Left ventricle myocardium inferior (tissue), 1 donor: ENCODE results near the gene PTPRR. TPM values are rescaled to one million over a fixed set of nuclear protein-coding genes. Genes with fewer than 3 reads are reported as not detected.
A peak's percentile ranks its signal among the peaks of the same experiment; 100 is the strongest.

Experiments
- DNase-seq: peaks from one replicate; pipeline ENCODE4 v3.0.0-alpha.2; 2020
- H3K27ac ChIP-seq: fragments of 200-600 bp; replicated peaks from 2 replicates; pipeline ENCODE4 v1.8.0; 2021
- H3K27me3 ChIP-seq: fragments of 200-600 bp; 2 replicates; pipeline ENCODE4 v1.8.0; 2021; ENCODE audit warnings: low read depth
- H3K36me3 ChIP-seq: fragments of 200-600 bp; 2 replicates; pipeline ENCODE4 v1.8.0; 2021
- H3K4me1 ChIP-seq: fragments of 200-600 bp; 2 replicates; pipeline ENCODE4 v1.8.0; 2021
- H3K4me3 ChIP-seq: fragments of 200-600 bp; 2 replicates; pipeline ENCODE4 v1.8.0; 2021; ENCODE audit warnings: mild to moderate bottlenecking, moderate library complexity
- H3K9me3 ChIP-seq: fragments of 200-600 bp; replicated peaks from 2 replicates; pipeline ENCODE4 v1.8.0; 2021
- CTCF ChIP-seq: fragments of 200-600 bp; IDR thresholded peaks from 2 replicates; pipeline ENCODE4 v1.8.0; 2021; ENCODE audit warnings: antibody characterized with exemption, mild to moderate bottlenecking, borderline replicate concordance
- intact Hi-C: fragments of 100-400 bp; cut with micrococcal nuclease; formaldehyde crosslinking; loops from one replicate; pipeline ENCODE4 v1.11.0; 2022
- total RNA-seq: library from RNA; stranded (reverse); fragmentation: NEBNext Ultra II Directional; extraction: Animal tissue kit (Norgen Biotek cat#: 25700); gene quantifications from one replicate; pipeline ENCODE4 v1.2.1, GENCODE V29; 2021
- donor health status: DM: no; HTN: yes; CAD: no; lungs with severe emphysema.

PTPRR gene
- total RNA-seq, 1 donor from 2014 or later = 1.3 TPM

GRCh38 chr12:70661466-70662161, 258.9 kb downstream of the PTPRR start:
- Histone ChIP-seq H3K27ac (peak overlapping the region; percentile 61), H3K4me3 (no peak overlapping the region)

GRCh38 chr12:70660620-70661219, 259.8 kb downstream of the PTPRR start:
- intact Hi-C loops = no loop called here
- Histone ChIP-seq H3K27me3 (no peaks in the 10 kb centered on the region), H3K4me1 (peaks cover 21% of the 10 kb centered on the region), H3K36me3 (no peaks in the 10 kb centered on the region), H3K9me3 (no peaks in the 10 kb centered on the region), H3K27ac (peak overlapping the region; percentile 61), H3K4me3 (no peak overlapping the region)
- no peak for TF ChIP-seq CTCF
- DNase-seq = peak; percentile 36

More at GRCh38 chr12:70661466-70662161, 258.9 kb downstream of the PTPRR start:
- H3K9me3 ChIP-seq = no peaks in the 10 kb centered on the region
- intact Hi-C loops = no loop called here
- H3K36me3 ChIP-seq = no peaks in the 10 kb centered on the region
- no peak for DNase-seq
- no peak for TF ChIP-seq CTCF
- H3K4me1 ChIP-seq = peaks cover 21% of the 10 kb centered on the region
- no peaks in the 10 kb centered on the region for H3K27me3 ChIP-seq

- TF ChIP-seq CTCF = no peak
- no peak for DNase-seq
- Histone ChIP-seq H3K4me3 (no peak overlapping the region), H3K27me3 (no peaks in the 10 kb centered on the region), H3K27ac (peak overlapping the region; percentile 61), H3K9me3 (no peaks in the 10 kb centered on the region), H3K4me1 (peaks cover 21% of the 10 kb centered on the region), H3K36me3 (no peaks in the 10 kb centered on the region)
- intact Hi-C loops = no loop called here
Measured at GRCh38 chr12:70660002-70660604, 260.4 kb downstream of the PTPRR start.

GRCh38 chr12:70659077-70659606, 261.4 kb downstream of the PTPRR start:
- Histone ChIP-seq H3K9me3 (no peaks in the 10 kb centered on the region), H3K36me3 (no peaks in the 10 kb centered on the region), H3K4me1 (peaks cover 17% of the 10 kb centered on the region), H3K4me3 (no peak overlapping the region), H3K27me3 (no peaks in the 10 kb centered on the region), H3K27ac (no peak overlapping the region)
- DNase-seq = no peak
- no peak for TF ChIP-seq CTCF
- intact Hi-C loops = no loop called here

- Histone ChIP-seq H3K4me3 (no peak overlapping the region), H3K4me1 (peaks cover 17% of the 10 kb centered on the region), H3K36me3 (no peaks in the 10 kb centered on the region), H3K27ac (no peak overlapping the region), H3K27me3 (no peaks in the 10 kb centered on the region), H3K9me3 (no peaks in the 10 kb centered on the region)
- TF ChIP-seq CTCF = no peak
- intact Hi-C loops = no loop called here
- DNase-seq = no peak
Measured at GRCh38 chr12:70657616-70658286, 262.8 kb downstream of the PTPRR start.
